ENCODE results near the gene FBXL14. TPM values are rescaled to one million over a fixed set of nuclear protein-coding genes. Genes with fewer than 3 reads are reported as not detected.
"Not testable (repeated sequence)": the region's sequence is repeated elsewhere in the genome, so short reads cannot be mapped to it uniquely, and the experiment has no call there.

The FBXL14 gene
- total RNA-seq, 4 donors from 2014 or later: 5.4 to 12.4 (median 7.6) TPM

GRCh38 chr12:1565172-1565571 is 29.2 kb downstream of the FBXL14 start:
- no peak overlapping the region for H3K27ac ChIP-seq
- peak in 1 of 2 donors; percentile 24 for DNase-seq (ENCODE audit: low spot score in 2 of 2)
- peaks cover 3% of the 10 kb centered on the region for H3K36me3 ChIP-seq
- TF ChIP-seq POLR2A (IDR thresholded peaks at IDR 0.05): no peak
- no peak for TF ChIP-seq POLR2AphosphoS5 (IDR thresholded peaks at IDR 0.05)
- TF ChIP-seq EP300 (IDR thresholded peaks at IDR 0.05): no peak
- TF ChIP-seq, protein P1, sequence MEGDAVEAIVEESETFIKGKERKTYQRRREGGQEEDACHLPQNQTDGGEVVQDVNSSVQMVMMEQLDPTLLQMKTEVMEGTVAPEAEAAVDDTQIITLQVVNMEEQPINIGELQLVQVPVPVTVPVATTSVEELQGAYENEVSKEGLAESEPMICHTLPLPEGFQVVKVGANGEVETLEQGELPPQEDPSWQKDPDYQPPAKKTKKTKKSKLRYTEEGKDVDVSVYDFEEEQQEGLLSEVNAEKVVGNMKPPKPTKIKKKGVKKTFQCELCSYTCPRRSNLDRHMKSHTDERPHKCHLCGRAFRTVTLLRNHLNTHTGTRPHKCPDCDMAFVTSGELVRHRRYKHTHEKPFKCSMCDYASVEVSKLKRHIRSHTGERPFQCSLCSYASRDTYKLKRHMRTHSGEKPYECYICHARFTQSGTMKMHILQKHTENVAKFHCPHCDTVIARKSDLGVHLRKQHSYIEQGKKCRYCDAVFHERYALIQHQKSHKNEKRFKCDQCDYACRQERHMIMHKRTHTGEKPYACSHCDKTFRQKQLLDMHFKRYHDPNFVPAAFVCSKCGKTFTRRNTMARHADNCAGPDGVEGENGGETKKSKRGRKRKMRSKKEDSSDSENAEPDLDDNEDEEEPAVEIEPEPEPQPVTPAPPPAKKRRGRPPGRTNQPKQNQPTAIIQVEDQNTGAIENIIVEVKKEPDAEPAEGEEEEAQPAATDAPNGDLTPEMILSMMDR (IDR thresholded peaks at IDR 0.05): no peak
- no peaks in the 10 kb centered on the region for H3K27me3 ChIP-seq
- H3K9me3 ChIP-seq: no peaks in the 10 kb centered on the region
- no peaks in the 10 kb centered on the region for H3K4me1 ChIP-seq
- H3K4me3 ChIP-seq: no peak overlapping the region
- WGBS: 95% methylated on average over 5 of the region's 5 CpGs

DNA sequence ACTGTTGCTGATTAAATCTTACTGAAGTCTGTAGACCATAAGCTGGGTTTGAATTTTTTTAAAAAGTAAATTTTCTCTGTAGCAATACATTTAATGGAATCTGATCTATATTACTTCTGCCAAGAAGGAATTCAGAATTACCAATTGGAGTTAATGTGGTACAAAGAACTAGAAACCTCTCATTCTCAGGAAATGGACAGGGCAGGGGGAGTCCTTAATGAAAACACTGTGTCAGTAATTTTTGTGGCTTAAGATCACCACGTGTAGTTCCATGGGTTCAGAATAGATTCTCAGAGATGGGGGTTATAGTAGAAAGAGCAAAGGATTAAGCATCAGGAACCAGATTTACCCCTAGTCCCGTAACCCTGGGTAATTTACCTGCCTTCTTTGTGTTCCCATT is 30.3 kb downstream of the FBXL14 start:
- DNase-seq (ENCODE audit: low spot score in 2 of 2): no peak
- no peak overlapping the region for H3K27ac ChIP-seq
- H3K4me3 ChIP-seq: no peak overlapping the region
- no peaks in the 10 kb centered on the region for H3K4me1 ChIP-seq
- TF ChIP-seq, protein P1 (IDR thresholded peaks at IDR 0.05): no peak
- TF ChIP-seq EP300 (IDR thresholded peaks at IDR 0.05) (no peak), POLR2AphosphoS5 (IDR thresholded peaks at IDR 0.05) (no peak), POLR2A (IDR thresholded peaks at IDR 0.05) (no peak)
- no peaks in the 10 kb centered on the region for H3K27me3 ChIP-seq
- H3K36me3 ChIP-seq: peaks cover 3% of the 10 kb centered on the region
- no peaks in the 10 kb centered on the region for H3K9me3 ChIP-seq
- 95% methylated on average over 2 of the region's 2 CpGs for WGBS

DNA sequence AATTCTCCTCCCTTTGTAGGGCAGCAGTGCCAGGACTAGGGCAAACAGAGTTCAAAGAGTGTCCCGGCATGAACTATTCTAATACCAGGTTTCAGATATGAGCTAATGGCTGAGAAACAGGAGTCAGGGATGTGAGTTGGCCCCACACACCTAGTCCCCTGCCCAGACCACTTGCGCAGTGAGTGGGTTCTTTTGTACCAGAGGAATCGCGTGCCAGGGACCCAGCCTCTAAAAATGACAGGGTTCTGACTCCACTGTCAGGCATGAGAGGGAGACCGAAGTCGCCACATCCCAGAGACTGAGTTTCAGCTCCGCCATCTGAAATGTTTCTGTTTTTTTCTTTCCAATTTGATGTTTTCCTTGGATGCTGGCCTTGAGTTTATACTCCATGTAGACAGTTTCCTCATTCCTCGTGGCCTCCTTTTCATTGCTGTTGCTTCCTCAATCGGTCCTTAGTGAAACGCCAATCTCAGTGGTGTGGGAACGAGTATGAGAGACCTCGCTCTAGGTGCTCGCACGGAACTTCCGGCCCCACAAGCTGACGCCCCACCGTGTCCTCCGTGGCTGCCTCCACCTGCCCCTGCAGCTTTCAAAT is 31.5 kb downstream of the FBXL14 start:
- TF ChIP-seq POLR2A (IDR thresholded peaks at IDR 0.05) (no peak), POLR2AphosphoS5 (IDR thresholded peaks at IDR 0.05) (no peak), EP300 (IDR thresholded peaks at IDR 0.05) (no peak)
- TF ChIP-seq, protein P1 (IDR thresholded peaks at IDR 0.05): no peak
- 86% methylated on average over 18 of the region's 18 CpGs for WGBS
- H3K27me3 ChIP-seq: no peaks in the 10 kb centered on the region
- H3K4me1 ChIP-seq: no peaks in the 10 kb centered on the region
- DNase-seq (ENCODE audit: low spot score in 2 of 2): peak in 1 of 2 donors; percentile 71
- no peaks in the 10 kb centered on the region for H3K9me3 ChIP-seq
- peaks cover 3% of the 10 kb centered on the region for H3K36me3 ChIP-seq
- H3K4me3 ChIP-seq: no peak overlapping the region
- no peak overlapping the region for H3K27ac ChIP-seq

- peak in 1 of 2 donors; percentile 32 for DNase-seq (ENCODE audit: low spot score in 2 of 2)
- H3K9me3 ChIP-seq: no peaks in the 10 kb centered on the region
- H3K27me3 ChIP-seq: no peaks in the 10 kb centered on the region
- TF ChIP-seq POLR2A (IDR thresholded peaks at IDR 0.05) (no peak), EP300 (IDR thresholded peaks at IDR 0.05) (no peak), POLR2AphosphoS5 (IDR thresholded peaks at IDR 0.05) (no peak)
- TF ChIP-seq, protein P1 (IDR thresholded peaks at IDR 0.05): no peak
- H3K4me3 ChIP-seq: no peak overlapping the region
- no peaks in the 10 kb centered on the region for H3K36me3 ChIP-seq
- H3K4me1 ChIP-seq: no peaks in the 10 kb centered on the region
- no peak overlapping the region for H3K27ac ChIP-seq
- 77% methylated on average over 6 of the region's 6 CpGs for WGBS
These were observed 33.7 kb downstream of the FBXL14 start for GRCh38 chr12:1560704-1561103.

DNA sequence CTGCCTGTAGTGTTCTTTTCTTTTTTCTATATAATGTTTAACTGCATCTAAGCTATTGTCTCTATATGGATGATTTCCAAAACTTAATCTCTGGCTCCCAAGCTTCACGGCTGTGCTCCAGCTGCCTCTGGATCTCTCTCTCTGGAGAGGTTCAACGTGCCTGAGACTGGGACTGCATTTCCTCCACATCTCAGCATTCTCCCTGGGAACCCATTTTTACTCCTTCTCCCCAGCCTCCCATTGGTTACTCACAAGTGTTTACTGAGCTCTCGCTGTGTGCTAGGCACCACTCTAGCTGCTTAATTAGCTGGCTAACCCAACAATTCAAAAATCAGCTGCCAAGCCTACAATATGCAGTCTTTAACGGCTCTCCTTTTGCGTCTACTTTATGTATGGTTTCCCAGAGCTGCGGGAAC is 34.7 kb downstream of the FBXL14 start:
- no peaks in the 10 kb centered on the region for H3K36me3 ChIP-seq
- H3K4me3 ChIP-seq: no peak overlapping the region
- no peak overlapping the region for H3K27ac ChIP-seq
- WGBS: 64% methylated on average over 6 of the region's 6 CpGs
- peak in 1 of 2 donors; percentile 16 for DNase-seq (ENCODE audit: low spot score in 2 of 2)
- H3K4me1 ChIP-seq: no peaks in the 10 kb centered on the region
- TF ChIP-seq EP300 (IDR thresholded peaks at IDR 0.05) (no peak), POLR2A (IDR thresholded peaks at IDR 0.05) (no peak), POLR2AphosphoS5 (IDR thresholded peaks at IDR 0.05) (no peak)
- H3K9me3 ChIP-seq: no peaks in the 10 kb centered on the region
- no peaks in the 10 kb centered on the region for H3K27me3 ChIP-seq

GRCh38 chr12:1558108-1558507 is 36.3 kb downstream of the FBXL14 start:
- H3K4me3 ChIP-seq, H3K36me3 ChIP-seq, H3K27ac ChIP-seq, H3K27me3 ChIP-seq, H3K9me3 ChIP-seq, H3K4me1 ChIP-seq: not testable (repeated sequence)
- peak in 1 of 2 donors; percentile 40 for DNase-seq (ENCODE audit: low spot score in 2 of 2)
- WGBS: 86% methylated on average over 15 of the region's 15 CpGs

All from suprapubic skin (tissue), 4 donors.